Breast epithelium (tissue), 3 donors: ENCODE results near the gene GSPT1.

Source experiments
- POLR2A ChIP-seq: fragments of 450-650 bp; IDR thresholded peaks from one replicate; pipeline ENCODE4 v1.6.1; 2016; ENCODE audit warnings: antibody characterized with exemption, mild to moderate bottlenecking, moderate library complexity
- TF ChIP-seq, protein P1 (sequence below), 3 donors: fragments of 450-650 bp; IDR thresholded peaks; one replicate each; pipeline ENCODE4 v1.5.1; 2016 to 2017; ENCODE audit warnings: antibody characterized with exemption in 3 of 3, mild to moderate bottlenecking in 3 of 3, moderate library complexity in 3 of 3

DNA sequence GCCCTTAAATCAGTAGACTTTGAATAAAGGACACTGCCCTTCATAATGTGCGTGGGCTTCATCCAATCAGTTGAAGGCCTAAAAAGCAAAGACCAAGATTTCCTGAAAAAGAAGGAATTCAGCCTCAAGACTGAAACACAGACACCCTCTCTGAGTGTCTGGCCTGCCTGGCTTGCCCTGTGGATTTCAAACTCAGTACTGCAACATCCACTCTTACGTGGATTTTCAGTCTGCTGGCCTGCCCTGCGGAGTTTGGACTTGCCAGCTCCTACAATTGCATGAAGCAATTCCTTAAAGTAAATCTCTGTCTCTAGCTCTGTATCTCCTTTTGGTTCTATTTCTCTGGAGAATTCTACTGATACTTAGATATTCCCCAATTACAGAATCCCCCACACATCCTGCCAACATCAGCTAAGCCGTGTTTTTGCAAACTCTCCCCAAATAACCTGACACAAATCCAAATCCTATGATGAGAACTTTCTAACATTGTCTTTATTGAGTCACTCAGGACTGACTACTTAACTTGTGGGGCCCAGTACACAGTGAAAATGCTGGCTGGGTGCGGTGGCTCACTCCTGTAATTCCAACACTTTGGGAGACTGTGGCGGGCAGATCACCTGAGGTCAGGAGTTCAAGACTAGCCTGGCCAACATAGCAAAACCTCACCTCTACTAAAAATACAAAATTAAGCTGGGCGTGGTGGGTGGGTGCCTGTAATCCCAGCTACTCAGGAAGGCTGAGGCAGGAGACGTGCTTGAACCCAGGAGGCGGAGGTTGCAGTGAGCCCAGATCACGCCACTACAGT is 42.0 kb upstream of the GSPT1 start:
- TF ChIP-seq, protein P1, sequence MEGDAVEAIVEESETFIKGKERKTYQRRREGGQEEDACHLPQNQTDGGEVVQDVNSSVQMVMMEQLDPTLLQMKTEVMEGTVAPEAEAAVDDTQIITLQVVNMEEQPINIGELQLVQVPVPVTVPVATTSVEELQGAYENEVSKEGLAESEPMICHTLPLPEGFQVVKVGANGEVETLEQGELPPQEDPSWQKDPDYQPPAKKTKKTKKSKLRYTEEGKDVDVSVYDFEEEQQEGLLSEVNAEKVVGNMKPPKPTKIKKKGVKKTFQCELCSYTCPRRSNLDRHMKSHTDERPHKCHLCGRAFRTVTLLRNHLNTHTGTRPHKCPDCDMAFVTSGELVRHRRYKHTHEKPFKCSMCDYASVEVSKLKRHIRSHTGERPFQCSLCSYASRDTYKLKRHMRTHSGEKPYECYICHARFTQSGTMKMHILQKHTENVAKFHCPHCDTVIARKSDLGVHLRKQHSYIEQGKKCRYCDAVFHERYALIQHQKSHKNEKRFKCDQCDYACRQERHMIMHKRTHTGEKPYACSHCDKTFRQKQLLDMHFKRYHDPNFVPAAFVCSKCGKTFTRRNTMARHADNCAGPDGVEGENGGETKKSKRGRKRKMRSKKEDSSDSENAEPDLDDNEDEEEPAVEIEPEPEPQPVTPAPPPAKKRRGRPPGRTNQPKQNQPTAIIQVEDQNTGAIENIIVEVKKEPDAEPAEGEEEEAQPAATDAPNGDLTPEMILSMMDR (IDR thresholded peaks at IDR 0.05): no peak
- TF ChIP-seq POLR2A: no peak
